SH-SY5Y (cell line): ENCODE data around the gene MAPK8IP3.

Source experiments
- GATA2 ChIP-seq: IDR thresholded peaks from 2 replicates; pipeline ENCODE4 v1.6.1; 2011; ENCODE audit warnings: mild to moderate bottlenecking, low read depth, low read length
- GATA3 ChIP-seq: IDR thresholded peaks from 2 replicates; pipeline ENCODE4 v1.6.1; 2011; ENCODE audit warnings: low read depth, mild to moderate bottlenecking, low read length, moderate library complexity

- TF ChIP-seq GATA2 = no peak
- TF ChIP-seq GATA3 = no peak
These were observed 17.0 kb upstream of the MAPK8IP3 start for GRCh38 chr16:1688807-1689560.
